ENCODE results near the gene OSER1. TPM values are rescaled to one million over a fixed set of nuclear protein-coding genes. Genes with fewer than 3 reads are reported as not detected.

The OSER1 gene
- total RNA-seq, 1 experiment from 2014 or later = 35.7 TPM

DNA sequence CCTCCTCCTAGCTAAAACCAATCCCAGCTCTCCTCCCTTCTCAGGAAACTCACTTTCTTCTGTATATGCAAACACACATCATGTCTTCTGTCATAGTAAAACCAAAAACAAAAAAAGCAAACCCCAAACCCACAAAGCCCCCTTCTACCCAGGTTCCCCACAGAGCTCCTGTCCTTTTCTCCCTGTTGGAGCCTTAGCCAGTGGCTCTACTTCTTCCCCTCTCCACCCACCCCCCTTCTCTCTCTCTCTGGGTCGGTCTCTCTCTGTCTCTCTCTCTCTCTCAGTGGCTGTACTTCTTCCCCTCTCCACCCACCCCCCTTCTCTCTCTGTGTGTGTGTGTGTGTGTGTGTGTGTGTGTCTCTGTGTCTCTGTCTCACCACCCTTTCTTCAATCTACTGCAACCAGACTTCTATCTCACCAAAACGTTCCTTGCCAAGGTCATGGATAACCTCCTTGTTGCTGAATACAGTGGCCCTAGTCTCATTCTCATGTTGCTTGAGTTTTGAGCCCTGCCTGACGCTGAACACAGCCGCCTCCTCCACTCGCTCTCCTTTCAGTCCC, 8.7 kb upstream of the OSER1 start:
- no peak overlapping the region for H2BK120ac ChIP-seq (ENCODE audit: low read depth, low read length, poor library complexity, severe bottlenecking)
- H2AK5ac ChIP-seq (ENCODE audit: insufficient read length, low read length) = no peak overlapping the region
- no peak overlapping the region for H3K23ac ChIP-seq (ENCODE audit: insufficient read length, low read depth, low read length)
- H4K8ac ChIP-seq (replicated peaks; ENCODE audit: insufficient read length, low read depth, low read length) = no peak overlapping the region
- H3K27me3 ChIP-seq (ENCODE audit: insufficient read depth, low read length) = no peaks in the 10 kb centered on the region
- no peak overlapping the region for H3K9ac ChIP-seq (ENCODE audit: extremely low read depth, insufficient read length, low read length)
- Mint-ChIP-seq H3K36me3 (ENCODE audit: insufficient read depth in 1 of 3, low read depth in 3 of 3) (no peaks in the 10 kb centered on the region), H3K27ac (peak overlapping the region; percentile 1 to 69 (median 42); a peak in 5 of 7 replicates), H3K4me3 (0 out of 5 replicates have a peak overlapping the region, but pooled peaks of 1 of the 2 experiments have one; percentile 6), H3K27me3 (ENCODE audit: low read depth) (no peaks in the 10 kb centered on the region), H3K9me3 (no peaks in the 10 kb centered on the region), H3K4me1 (peaks cover 23 to 30% of the 10 kb centered on the region in 2 experiments)
- no peak overlapping the region for H3K27ac ChIP-seq (ENCODE audit: insufficient read length, low read depth, low read length)
- H4K91ac ChIP-seq (ENCODE audit: insufficient read length, low read depth, low read length) = no peak overlapping the region
- no peak overlapping the region for H2AFZ ChIP-seq (ENCODE audit: low read length)
- no peak overlapping the region for H3K18ac ChIP-seq (ENCODE audit: insufficient read length, low read depth, low read length)
- H3K14ac ChIP-seq (ENCODE audit: insufficient read depth, low read length) = no peak overlapping the region
- H3K79me1 ChIP-seq (ENCODE audit: insufficient read depth, low read depth, low read length, poor library complexity, severe bottlenecking) = no peaks in the 10 kb centered on the region
- H3T11ph ChIP-seq (ENCODE audit: low read length) = no peak overlapping the region
- no peaks in the 10 kb centered on the region for H3K23me2 ChIP-seq (ENCODE audit: insufficient read length, low read depth, low read length, poor library complexity, severe bottlenecking)
- no peak overlapping the region for H2BK15ac ChIP-seq (ENCODE audit: low read depth, low read length)
- no peak overlapping the region for H2BK12ac ChIP-seq (ENCODE audit: insufficient read length, low read depth, low read length)
- H4K5ac ChIP-seq (ENCODE audit: insufficient read length, low read depth, low read length) = no peak overlapping the region
- TF ChIP-seq, protein P1, sequence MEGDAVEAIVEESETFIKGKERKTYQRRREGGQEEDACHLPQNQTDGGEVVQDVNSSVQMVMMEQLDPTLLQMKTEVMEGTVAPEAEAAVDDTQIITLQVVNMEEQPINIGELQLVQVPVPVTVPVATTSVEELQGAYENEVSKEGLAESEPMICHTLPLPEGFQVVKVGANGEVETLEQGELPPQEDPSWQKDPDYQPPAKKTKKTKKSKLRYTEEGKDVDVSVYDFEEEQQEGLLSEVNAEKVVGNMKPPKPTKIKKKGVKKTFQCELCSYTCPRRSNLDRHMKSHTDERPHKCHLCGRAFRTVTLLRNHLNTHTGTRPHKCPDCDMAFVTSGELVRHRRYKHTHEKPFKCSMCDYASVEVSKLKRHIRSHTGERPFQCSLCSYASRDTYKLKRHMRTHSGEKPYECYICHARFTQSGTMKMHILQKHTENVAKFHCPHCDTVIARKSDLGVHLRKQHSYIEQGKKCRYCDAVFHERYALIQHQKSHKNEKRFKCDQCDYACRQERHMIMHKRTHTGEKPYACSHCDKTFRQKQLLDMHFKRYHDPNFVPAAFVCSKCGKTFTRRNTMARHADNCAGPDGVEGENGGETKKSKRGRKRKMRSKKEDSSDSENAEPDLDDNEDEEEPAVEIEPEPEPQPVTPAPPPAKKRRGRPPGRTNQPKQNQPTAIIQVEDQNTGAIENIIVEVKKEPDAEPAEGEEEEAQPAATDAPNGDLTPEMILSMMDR (conservative IDR thresholded peaks at IDR 0.05) = no peak
- no peak for DNase-seq
- H3K9me3 ChIP-seq (ENCODE audit: control insufficient read depth, low read depth, low read length) = no peaks in the 10 kb centered on the region
- no peak overlapping the region for H3K4me2 ChIP-seq (ENCODE audit: insufficient read depth, insufficient read length, low read length)
- H2BK5ac ChIP-seq (ENCODE audit: insufficient read length, low read length) = no peak overlapping the region
- no CpG with 5 or more reads among the region's 5 CpGs for WGBS (ENCODE audit: extremely low coverage, insufficient read length, low lambda C conversion rate)
- no peak overlapping the region for H3K56ac ChIP-seq (ENCODE audit: insufficient read length, low read depth, low read length)
- H2BK20ac ChIP-seq (ENCODE audit: low read depth, low read length, poor library complexity, severe bottlenecking) = no peak overlapping the region
- H3K4ac ChIP-seq (ENCODE audit: low read depth, low read length) = no peak overlapping the region
- no peaks in the 10 kb centered on the region for H4K20me1 ChIP-seq (ENCODE audit: control insufficient read depth, insufficient read depth, insufficient read length)
- no peaks in the 10 kb centered on the region for H3K79me2 ChIP-seq (ENCODE audit: insufficient read depth, low read length)
- H3K4me1 ChIP-seq (ENCODE audit: insufficient read depth, low read length) = no peaks in the 10 kb centered on the region
